ENCODE data around the gene ALG2.
"Not testable (repeated sequence)": the region's sequence is repeated elsewhere in the genome, so short reads cannot be mapped to it uniquely, and the experiment has no call there.

ALG2 gene

GRCh38 chr9:99237849-99238248 lies 16.1 kb upstream of the ALG2 start:
- DNase-seq, result not testable (repeated sequence)

- no peak for DNase-seq
Observed at GRCh38 chr9:99237356-99237755, 15.6 kb upstream of the ALG2 start.

GRCh38 chr9:99235926-99236634 lies 14.3 kb upstream of the ALG2 start:
- no peak for DNase-seq

GRCh38 chr9:99235069-99235468 lies 13.3 kb upstream of the ALG2 start:
- no peak for DNase-seq

- DNase-seq, result no peak
Observed at GRCh38 chr9:99234618-99235017, 12.9 kb upstream of the ALG2 start.

- no peak for DNase-seq
Observed at GRCh38 chr9:99231711-99232110, 10.0 kb upstream of the ALG2 start.

- no peak for DNase-seq
Observed at GRCh38 chr9:99230206-99230605, 8.5 kb upstream of the ALG2 start.

- DNase-seq, result no peak
Observed at GRCh38 chr9:99226054-99226453, 4.3 kb upstream of the ALG2 start.

GRCh38 chr9:99224445-99224844 lies 2.7 kb upstream of the ALG2 start:
- no peak for DNase-seq

- no peak for DNase-seq
Observed at GRCh38 chr9:99222416-99223270, 901 bp upstream of the ALG2 start.

- DNase-seq, result no peak
Observed at GRCh38 chr9:99221266-99221620, 499 bp downstream of the ALG2 start.

GRCh38 chr9:99220011-99220410 lies 1.7 kb downstream of the ALG2 start:
- DNase-seq, result no peak

- no peak for DNase-seq
Observed at GRCh38 chr9:99216073-99216472, 5.7 kb downstream of the ALG2 start.

GRCh38 chr9:99213197-99213596 lies 8.5 kb downstream of the ALG2 start:
- no peak for DNase-seq

- no peak for DNase-seq
Observed at GRCh38 chr9:99211746-99212145, 10.0 kb downstream of the ALG2 start.

- no peak for DNase-seq
Observed at GRCh38 chr9:99210572-99210971, 11.2 kb downstream of the ALG2 start.

GRCh38 chr9:99201603-99202002 lies 20.1 kb downstream of the ALG2 start:
- DNase-seq, result no peak

- no peak for DNase-seq
Observed at GRCh38 chr9:99199938-99200539, 21.7 kb downstream of the ALG2 start.

- DNase-seq, result no peak
Observed at GRCh38 chr9:99197987-99198386, 23.8 kb downstream of the ALG2 start.

- DNase-seq, result no peak
Observed at GRCh38 chr9:99197124-99197630, 24.6 kb downstream of the ALG2 start.

GRCh38 chr9:99196484-99196883 lies 25.3 kb downstream of the ALG2 start:
- not testable (repeated sequence) for DNase-seq

GRCh38 chr9:99193466-99193821 lies 28.3 kb downstream of the ALG2 start:
- no peak for DNase-seq

- DNase-seq, result no peak
Observed at GRCh38 chr9:99192786-99193465, 28.8 kb downstream of the ALG2 start.
